IPS-20b (cell line): ENCODE results near the gene JAZF1.

ENCODE experiments used
- H3K27ac ChIP-seq: one replicate; pipeline ENCODE4 v1.5.1; 2013; ENCODE audit warnings: low read length
- H3K27me3 ChIP-seq: 2 replicates; pipeline ENCODE4 v1.6.1; 2013; ENCODE audit warnings: mild to moderate bottlenecking, low read length, inconsistent platforms; ENCODE audit not compliant: insufficient read depth
- H3K36me3 ChIP-seq: 2 replicates; pipeline ENCODE4 v1.6.1; 2013; ENCODE audit warnings: low read depth, mild to moderate bottlenecking, inconsistent platforms, low read length, moderate library complexity; ENCODE audit not compliant: insufficient read depth
- H3K4me1 ChIP-seq: 2 replicates; pipeline ENCODE4 v1.6.1; 2013; ENCODE audit warnings: mild to moderate bottlenecking, control low read depth, inconsistent platforms, low read length, moderate library complexity; ENCODE audit not compliant: insufficient read depth
- H3K4me3 ChIP-seq: 2 replicates; pipeline ENCODE4 v1.5.1; 2013; ENCODE audit warnings: mild to moderate bottlenecking, low read length, inconsistent platforms
- H3K9ac ChIP-seq: 2 replicates; pipeline ENCODE4 v1.6.1; 2013; ENCODE audit warnings: low read depth, mild to moderate bottlenecking, inconsistent platforms, low read length, moderate library complexity
- H3K9me3 ChIP-seq: 2 replicates; pipeline ENCODE4 v1.6.1; 2013; ENCODE audit warnings: mild to moderate bottlenecking, low read depth, low read length, inconsistent platforms; ENCODE audit not compliant: insufficient read depth

The JAZF1 gene

GRCh38 chr7:27840313-27840712 is 340.3 kb downstream of the JAZF1 start:
- H3K4me1 ChIP-seq, result no peaks in the 10 kb centered on the region; the same call in 1 of the 2 replicates
- no peaks in the 10 kb centered on the region for H3K36me3 ChIP-seq
- no peaks in the 10 kb centered on the region for H3K27me3 ChIP-seq
- H3K4me3 ChIP-seq, result no peak overlapping the region
- no peak overlapping the region for H3K27ac ChIP-seq
- H3K9me3 ChIP-seq, result no peaks in the 10 kb centered on the region
- no peak overlapping the region for H3K9ac ChIP-seq

DNA sequence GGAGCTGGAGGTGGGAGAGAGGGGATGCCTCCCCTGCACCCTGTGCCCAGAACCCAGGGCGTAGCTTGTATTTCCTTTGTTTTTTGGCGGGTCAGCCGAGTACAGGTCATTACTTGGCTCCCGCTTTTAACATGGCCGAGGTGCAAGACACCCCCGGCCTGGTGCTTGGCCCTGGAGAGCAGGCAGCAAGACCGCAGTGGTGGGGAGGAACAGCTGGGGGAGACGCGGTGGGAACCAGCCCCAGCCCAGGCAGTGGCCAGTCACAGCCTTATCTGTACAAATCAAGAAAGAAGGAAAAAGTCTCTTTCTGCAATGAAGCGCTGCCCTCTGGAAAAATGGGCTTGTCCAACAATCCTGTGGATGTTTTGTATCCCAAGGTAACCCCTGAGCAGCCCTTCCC is 341.5 kb downstream of the JAZF1 start:
- no peaks in the 10 kb centered on the region for H3K36me3 ChIP-seq
- H3K27ac ChIP-seq, result no peak overlapping the region
- H3K9ac ChIP-seq, result no peak overlapping the region
- no peak overlapping the region for H3K4me3 ChIP-seq
- no peaks in the 10 kb centered on the region for H3K27me3 ChIP-seq
- H3K9me3 ChIP-seq, result no peaks in the 10 kb centered on the region
- H3K4me1 ChIP-seq, result no peaks in the 10 kb centered on the region; the same call in 1 of the 2 replicates

GRCh38 chr7:27836536-27836935 is 344.1 kb downstream of the JAZF1 start:
- Histone ChIP-seq H3K27me3 (no peaks in the 10 kb centered on the region), H3K9me3 (no peaks in the 10 kb centered on the region), H3K9ac (no peak overlapping the region), H3K4me1 (no peaks in the 10 kb centered on the region), H3K4me3 (no peak overlapping the region), H3K36me3 (peaks cover 3% of the 10 kb centered on the region; the same call in 1 of the 2 replicates), H3K27ac (no peak overlapping the region)

- Histone ChIP-seq H3K36me3 (peaks cover 6% of the 10 kb centered on the region; the same call in 1 of the 2 replicates), H3K27me3 (no peaks in the 10 kb centered on the region), H3K4me3 (no peak overlapping the region), H3K4me1 (no peaks in the 10 kb centered on the region), H3K27ac (no peak overlapping the region), H3K9me3 (no peaks in the 10 kb centered on the region), H3K9ac (no peak overlapping the region)
Measured at GRCh38 chr7:27835376-27835775, 345.2 kb downstream of the JAZF1 start.

DNA sequence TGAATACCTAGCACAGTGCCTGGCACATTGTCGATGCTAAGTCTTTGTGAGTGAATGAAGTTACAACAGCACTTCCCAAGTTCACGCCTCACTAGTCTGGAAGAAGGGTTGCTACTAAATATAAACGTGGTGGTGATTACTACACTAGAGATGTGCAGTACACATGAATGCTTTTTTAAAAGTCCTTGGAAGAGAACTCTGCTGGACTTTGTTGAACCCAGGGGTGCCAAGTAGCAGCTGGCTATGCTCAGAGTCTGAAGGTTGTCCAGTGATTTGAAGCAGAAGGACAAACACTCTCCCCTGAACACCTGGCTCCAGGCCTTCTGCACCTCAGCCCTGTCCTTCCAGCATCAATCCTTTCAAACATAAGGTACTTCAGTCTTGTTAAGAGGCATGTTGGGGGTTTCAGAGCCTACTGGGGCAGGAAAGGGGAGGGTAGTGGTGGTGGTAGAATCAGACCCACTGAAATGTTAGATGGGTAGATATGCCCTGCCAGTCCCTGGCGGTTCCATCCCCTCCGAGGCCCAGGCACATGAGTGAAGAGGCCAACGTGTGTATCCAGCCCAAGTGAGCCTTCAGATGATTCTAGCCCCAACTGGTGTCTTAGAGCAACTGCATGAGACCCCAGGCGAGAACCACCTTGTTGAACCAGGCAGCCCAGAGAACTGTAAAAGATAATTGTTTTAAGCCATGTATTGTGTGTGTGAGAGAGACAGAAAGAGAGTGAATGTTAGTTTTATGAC is 346.2 kb downstream of the JAZF1 start:
- Histone ChIP-seq H3K9ac (no peak overlapping the region), H3K36me3 (peaks cover 6% of the 10 kb centered on the region; the same call in 1 of the 2 replicates), H3K27me3 (no peaks in the 10 kb centered on the region), H3K9me3 (no peaks in the 10 kb centered on the region), H3K4me3 (no peak overlapping the region), H3K4me1 (no peaks in the 10 kb centered on the region), H3K27ac (no peak overlapping the region)

DNA sequence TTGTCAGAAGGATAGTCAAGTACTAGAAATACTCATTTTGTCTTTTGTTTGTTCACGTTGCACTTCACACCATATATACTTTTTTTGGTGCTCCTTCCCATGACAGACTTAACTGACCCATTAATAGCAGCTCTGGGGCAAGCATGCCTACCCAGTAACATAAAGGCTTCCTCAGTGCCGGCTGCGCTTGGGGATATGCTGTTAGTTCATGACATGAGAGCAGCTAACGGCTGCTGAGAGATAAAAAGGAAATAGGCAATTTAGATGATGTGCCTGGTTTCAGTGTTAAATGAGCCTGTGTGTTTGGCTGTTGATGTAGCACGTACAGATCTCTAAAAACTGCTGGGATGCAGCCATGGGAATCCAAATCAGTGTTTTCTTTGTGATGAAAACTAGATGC is 354.2 kb downstream of the JAZF1 start:
- Histone ChIP-seq H3K9me3 (no peaks in the 10 kb centered on the region), H3K9ac (no peak overlapping the region), H3K36me3 (0 out of 2 replicates have a peak, but pooled peaks cover 10% of the 10 kb centered on the region)

DNA sequence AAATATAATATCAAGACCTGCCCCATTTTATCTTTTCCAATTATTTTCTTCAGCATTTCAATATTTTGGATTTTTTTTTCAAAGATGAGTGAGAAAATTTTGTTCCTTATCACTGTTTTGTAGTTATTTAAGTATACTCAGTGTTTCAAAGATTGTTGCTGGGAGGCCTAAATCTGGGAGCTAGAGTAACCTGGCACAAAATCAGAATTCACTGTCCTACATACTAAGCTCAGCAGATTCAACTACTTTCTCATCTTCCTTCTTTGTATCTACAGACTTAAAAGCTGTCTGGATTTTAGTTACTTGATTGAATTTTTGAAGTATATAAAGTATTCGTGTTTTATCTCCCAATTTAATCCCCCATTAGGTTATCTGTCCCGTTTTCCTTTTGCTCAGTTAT is 354.7 kb downstream of the JAZF1 start:
- Histone ChIP-seq H3K9ac (no peak overlapping the region), H3K27me3 (no peaks in the 10 kb centered on the region), H3K4me1 (no peaks in the 10 kb centered on the region), H3K9me3 (no peaks in the 10 kb centered on the region), H3K36me3 (0 out of 2 replicates have a peak, but pooled peaks cover 8% of the 10 kb centered on the region), H3K27ac (no peak overlapping the region), H3K4me3 (no peak overlapping the region)

More for the DNA sequence above, 354.2 kb downstream of the JAZF1 start:
- Histone ChIP-seq H3K27ac (no peak overlapping the region), H3K4me3 (no peak overlapping the region), H3K27me3 (no peaks in the 10 kb centered on the region), H3K4me1 (no peaks in the 10 kb centered on the region)

GRCh38 chr7:27822245-27822644 is 358.4 kb downstream of the JAZF1 start:
- Histone ChIP-seq H3K9ac (no peak overlapping the region), H3K27me3 (no peaks in the 10 kb centered on the region), H3K27ac (no peak overlapping the region), H3K9me3 (no peaks in the 10 kb centered on the region), H3K36me3 (peaks cover 10% of the 10 kb centered on the region), H3K4me1 (no peaks in the 10 kb centered on the region), H3K4me3 (no peak overlapping the region)

GRCh38 chr7:27812706-27813105 is 367.9 kb downstream of the JAZF1 start:
- Histone ChIP-seq H3K4me3 (no peak overlapping the region), H3K4me1 (no peaks in the 10 kb centered on the region), H3K9ac (no peak overlapping the region), H3K9me3 (no peaks in the 10 kb centered on the region), H3K36me3 (peaks cover 14% of the 10 kb centered on the region), H3K27me3 (no peaks in the 10 kb centered on the region), H3K27ac (no peak overlapping the region)

DNA sequence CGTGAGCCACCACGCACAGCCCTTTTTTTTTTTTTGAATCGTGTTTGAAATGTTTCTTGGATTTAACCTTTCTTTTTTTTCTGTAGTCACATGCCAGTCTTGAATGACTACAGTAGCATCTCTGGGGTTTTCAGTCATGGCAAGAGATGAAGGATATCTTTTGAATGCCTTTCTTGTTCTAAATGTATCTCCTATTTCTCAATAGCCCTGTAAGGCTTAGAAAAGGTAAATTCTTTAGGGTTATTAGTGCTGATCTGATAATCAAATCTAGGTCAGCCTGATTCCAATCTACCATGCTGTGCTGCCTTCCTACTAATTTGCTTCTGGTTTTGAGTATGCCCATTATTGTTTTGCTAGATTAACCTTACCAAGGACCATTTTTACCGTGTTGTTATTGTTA is 370.4 kb downstream of the JAZF1 start:
- Histone ChIP-seq H3K9me3 (no peaks in the 10 kb centered on the region), H3K27ac (no peak overlapping the region), H3K27me3 (no peaks in the 10 kb centered on the region), H3K36me3 (no peaks in the 10 kb centered on the region), H3K4me3 (no peak overlapping the region), H3K4me1 (no peaks in the 10 kb centered on the region), H3K9ac (no peak overlapping the region)

GRCh38 chr7:27808626-27809025 is 372.0 kb downstream of the JAZF1 start:
- Histone ChIP-seq H3K4me1 (no peaks in the 10 kb centered on the region; the same call in 1 of the 2 replicates), H3K9ac (no peak overlapping the region), H3K4me3 (no peak overlapping the region), H3K36me3 (no peaks in the 10 kb centered on the region), H3K27me3 (no peaks in the 10 kb centered on the region), H3K9me3 (no peaks in the 10 kb centered on the region), H3K27ac (no peak overlapping the region)

GRCh38 chr7:27804139-27804538 is 376.5 kb downstream of the JAZF1 start:
- Histone ChIP-seq H3K27me3 (no peaks in the 10 kb centered on the region), H3K4me1 (peaks cover 7% of the 10 kb centered on the region; the same call in 1 of the 2 replicates), H3K27ac (no peak overlapping the region), H3K36me3 (no peaks in the 10 kb centered on the region), H3K4me3 (no peak overlapping the region), H3K9me3 (no peaks in the 10 kb centered on the region), H3K9ac (no peak overlapping the region)
